ENCODE measurements around the gene NDUFB8. TPM values are rescaled to one million over a fixed set of nuclear protein-coding genes. Genes with fewer than 3 reads are reported as not detected.

Gene NDUFB8
- total RNA-seq, 2 experiments from 2014 or later, result 315 to 324 TPM

- no peak overlapping the region for H3K27ac Mint-ChIP-seq
- peak; percentile 84 for DNase-seq
- H3K27me3 Mint-ChIP-seq, result peaks cover 40% of the 10 kb centered on the region
- no peak overlapping the region for H3K4me3 Mint-ChIP-seq
- H3K4me1 Mint-ChIP-seq, result peaks cover 20% of the 10 kb centered on the region
- POLR2A ChIA-PET, result no interaction called here
- H3K9me3 Mint-ChIP-seq, result no peaks in the 10 kb centered on the region
- H3K36me3 Mint-ChIP-seq (ENCODE audit: low read depth), result peaks cover 16% of the 10 kb centered on the region
- CTCF ChIA-PET, result interaction anchor here (0.8 to 2.9 kb wide), 10 partner anchors 10 to 349 kb away, joined by 3 to 16 read pairs (median 4); partner anchors contain the start of gene HIF1AN
These were observed 32.5 kb upstream of the NDUFB8 start for GRCh38 chr10:100562008-100562672.

DNA sequence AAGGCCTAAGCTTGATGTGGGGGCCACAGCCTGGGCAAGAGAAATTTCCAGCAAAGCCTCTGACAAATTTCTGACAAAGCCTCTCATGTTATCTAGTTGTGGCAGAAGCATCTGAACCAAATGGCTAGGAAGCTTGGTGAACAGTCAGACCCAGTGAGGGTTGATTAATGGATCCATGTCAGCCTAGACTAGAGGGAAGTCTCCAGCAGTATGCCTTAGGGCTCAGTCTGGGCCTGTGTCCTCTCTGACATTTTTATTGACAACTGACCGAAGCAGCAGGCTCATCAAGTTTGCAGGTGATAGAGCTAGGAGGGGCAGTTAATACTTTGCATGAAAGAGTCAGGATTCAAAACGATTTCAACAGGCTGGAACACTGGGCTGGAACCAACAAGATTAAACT lies 31.3 kb upstream of the NDUFB8 start:
- ChIA-PET POLR2A (no interaction called here), CTCF (interaction anchor here (0.7 to 2.9 kb wide), 8 partner anchors 9 to 453 kb away, joined by 3 to 16 read pairs (median 3); partner anchors contain the start of gene HIF1AN)
- H3K27ac Mint-ChIP-seq, result no peak overlapping the region
- peaks cover 28% of the 10 kb centered on the region for H3K27me3 Mint-ChIP-seq
- H3K36me3 Mint-ChIP-seq (ENCODE audit: low read depth), result peaks cover 21% of the 10 kb centered on the region
- DNase-seq, result no peak
- no peaks in the 10 kb centered on the region for H3K9me3 Mint-ChIP-seq
- no peak overlapping the region for H3K4me3 Mint-ChIP-seq
- H3K4me1 Mint-ChIP-seq, result peaks cover 24% of the 10 kb centered on the region

- ChIA-PET POLR2A (no interaction called here), CTCF (interaction anchor here (1.4 to 2.9 kb wide), 3 partner anchors 8 to 318 kb away, joined by 3 to 16 read pairs (median 4); no protein-coding TSS in a partner anchor)
- H3K27me3 Mint-ChIP-seq, result peaks cover 23% of the 10 kb centered on the region
- no peaks in the 10 kb centered on the region for H3K9me3 Mint-ChIP-seq
- H3K4me3 Mint-ChIP-seq, result no peak overlapping the region
- peaks cover 25% of the 10 kb centered on the region for H3K36me3 Mint-ChIP-seq (ENCODE audit: low read depth)
- no peak for DNase-seq
- peaks cover 24% of the 10 kb centered on the region for H3K4me1 Mint-ChIP-seq
- H3K27ac Mint-ChIP-seq, result no peak overlapping the region
These were observed 30.6 kb upstream of the NDUFB8 start for GRCh38 chr10:100560248-100560647.

GRCh38 chr10:100554902-100555301 lies 25.2 kb upstream of the NDUFB8 start:
- no peak overlapping the region for H3K4me3 Mint-ChIP-seq
- POLR2A ChIA-PET, result interaction anchor here (0.9 kb wide), 1 partner anchor 9 kb away, joined by 3 read pairs; no protein-coding TSS in a partner anchor
- H3K4me1 Mint-ChIP-seq, result peaks cover 4% of the 10 kb centered on the region
- no peak for DNase-seq
- H3K36me3 Mint-ChIP-seq (ENCODE audit: low read depth), result peaks cover 34% of the 10 kb centered on the region
- CTCF ChIA-PET, result interaction anchor here (0.7 to 0.8 kb wide), 2 partner anchors 15 to 19 kb away, joined by 3 to 4 read pairs; partner anchors contain the start of gene HIF1AN
- H3K9me3 Mint-ChIP-seq, result no peaks in the 10 kb centered on the region
- H3K27ac Mint-ChIP-seq, result no peak overlapping the region
- no peaks in the 10 kb centered on the region for H3K27me3 Mint-ChIP-seq

DNA sequence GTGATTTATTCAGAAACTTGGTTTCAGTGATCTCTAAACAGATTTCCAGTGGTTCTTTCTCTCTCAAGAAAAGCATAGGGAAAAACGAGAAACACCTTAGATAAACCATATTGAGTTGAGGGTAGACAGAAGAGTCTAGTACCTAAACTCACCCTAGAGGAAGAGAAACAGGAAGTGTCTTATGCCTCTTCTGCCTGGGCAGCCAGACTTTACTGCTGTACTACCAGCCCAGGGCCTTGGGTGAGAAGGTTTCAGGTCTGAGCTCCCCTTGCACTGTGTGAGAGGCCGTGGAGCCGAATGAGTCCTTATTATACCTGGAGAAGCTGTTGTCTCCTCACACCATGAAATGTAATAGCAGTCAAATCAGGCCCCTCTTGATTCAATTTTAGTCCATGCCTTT lies 24.3 kb upstream of the NDUFB8 start:
- DNase-seq, result no peak
- Mint-ChIP-seq H3K27ac (no peak overlapping the region), H3K36me3 (ENCODE audit: low read depth) (peaks cover 37% of the 10 kb centered on the region), H3K9me3 (no peaks in the 10 kb centered on the region), H3K4me1 (peaks cover 4% of the 10 kb centered on the region), H3K27me3 (no peaks in the 10 kb centered on the region), H3K4me3 (no peak overlapping the region)
- ChIA-PET CTCF (interaction anchor here (0.8 to 1.0 kb wide), 2 partner anchors 16 to 35 kb away, joined by 3 to 4 read pairs; no protein-coding TSS in a partner anchor), POLR2A (interaction anchor here (1.7 kb wide), 1 partner anchor 10 kb away, joined by 5 read pairs; no protein-coding TSS in a partner anchor)

- DNase-seq, result no peak
- Mint-ChIP-seq H3K27ac (no peak overlapping the region), H3K4me3 (no peak overlapping the region), H3K36me3 (ENCODE audit: low read depth) (peaks cover 36% of the 10 kb centered on the region), H3K27me3 (no peaks in the 10 kb centered on the region), H3K9me3 (no peaks in the 10 kb centered on the region), H3K4me1 (peaks cover 1% of the 10 kb centered on the region)
- ChIA-PET POLR2A (interaction anchor here (0.6 kb wide), 1 partner anchor 48 kb away, joined by 3 read pairs; no protein-coding TSS in a partner anchor), CTCF (interaction anchor here (1.0 kb wide), 1 partner anchor 9 kb away, joined by 4 read pairs; no protein-coding TSS in a partner anchor)
These were observed 22.1 kb upstream of the NDUFB8 start for GRCh38 chr10:100551738-100552137.

DNA sequence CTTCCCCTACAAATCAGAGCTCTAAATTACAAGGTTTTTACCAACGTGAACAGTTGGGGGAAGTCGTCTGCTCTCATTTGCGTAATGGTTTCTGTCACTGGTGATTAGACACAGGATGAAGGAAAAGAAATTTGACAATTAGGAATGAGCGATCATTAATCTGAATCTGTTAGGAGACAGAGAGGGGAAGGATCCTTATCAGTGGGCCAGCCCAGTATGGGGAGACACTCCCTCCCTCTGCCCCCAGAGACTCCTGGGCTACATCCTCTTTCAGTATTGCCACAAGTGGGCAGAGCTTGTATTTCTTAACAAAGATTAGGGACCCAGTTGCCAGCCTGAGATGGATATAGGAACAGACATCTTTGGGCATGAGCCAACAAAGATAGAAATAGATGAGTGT lies 21.5 kb upstream of the NDUFB8 start:
- DNase-seq, result no peak
- no peak overlapping the region for H3K27ac Mint-ChIP-seq
- ChIA-PET CTCF (interaction anchor here (1.1 kb wide), 1 partner anchor 15 kb away, joined by 3 read pairs; the partner anchor contains the start of gene HIF1AN), POLR2A (interaction anchor here (0.6 to 3.8 kb wide), 3 partner anchors 15 to 192 kb away, joined by 3 to 12 read pairs (median 3); partner anchors contain the start of gene HIF1AN)
- H3K4me1 Mint-ChIP-seq, result peaks cover 2% of the 10 kb centered on the region
- H3K9me3 Mint-ChIP-seq, result no peaks in the 10 kb centered on the region
- H3K4me3 Mint-ChIP-seq, result no peak overlapping the region
- H3K36me3 Mint-ChIP-seq (ENCODE audit: low read depth), result peaks cover 39% of the 10 kb centered on the region
- no peaks in the 10 kb centered on the region for H3K27me3 Mint-ChIP-seq

DNA sequence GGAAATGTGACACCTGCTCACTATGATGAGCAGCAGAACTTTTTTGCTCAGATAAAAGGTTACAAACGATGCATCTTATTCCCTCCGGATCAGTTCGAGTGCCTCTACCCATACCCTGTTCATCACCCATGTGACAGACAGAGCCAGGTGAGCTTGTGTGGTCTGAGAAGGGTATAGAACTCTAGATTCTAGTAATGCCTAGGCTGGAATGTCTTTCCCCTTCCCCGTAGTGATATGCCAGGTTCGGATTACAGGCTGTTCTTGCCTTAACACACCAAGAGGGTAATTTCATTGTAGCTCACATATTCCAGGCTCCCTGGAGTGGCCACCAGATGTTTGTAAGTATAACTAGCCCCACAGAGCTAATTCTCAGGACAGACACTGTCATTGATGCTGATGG lies 15.3 kb upstream of the NDUFB8 start:
- no peaks in the 10 kb centered on the region for H3K27me3 Mint-ChIP-seq
- ChIA-PET POLR2A (interaction anchor here (0.6 to 2.2 kb wide), 2 partner anchors 9 to 81 kb away, joined by 3 to 9 read pairs; partner anchors contain the start of gene HIF1AN), CTCF (interaction anchor here (0.6 to 2.0 kb wide), 4 partner anchors 9 to 69 kb away, joined by 3 to 9 read pairs (median 4); partner anchors contain the start of gene HIF1AN)
- no peak overlapping the region for H3K27ac Mint-ChIP-seq
- peaks cover 6% of the 10 kb centered on the region for H3K4me1 Mint-ChIP-seq
- no peaks in the 10 kb centered on the region for H3K9me3 Mint-ChIP-seq
- DNase-seq, result no peak
- H3K4me3 Mint-ChIP-seq, result no peak overlapping the region
- peaks cover 70% of the 10 kb centered on the region for H3K36me3 Mint-ChIP-seq (ENCODE audit: low read depth)

GRCh38 chr10:100537475-100537874 lies 7.8 kb upstream of the NDUFB8 start:
- H3K9me3 Mint-ChIP-seq, result no peaks in the 10 kb centered on the region
- DNase-seq, result no peak
- H3K4me3 Mint-ChIP-seq, result no peak overlapping the region
- H3K27me3 Mint-ChIP-seq, result no peaks in the 10 kb centered on the region
- peaks cover 42% of the 10 kb centered on the region for H3K36me3 Mint-ChIP-seq (ENCODE audit: low read depth)
- ChIA-PET POLR2A (no interaction called here), CTCF (interaction anchor here (2.6 kb wide), 1 partner anchor 19 kb away, joined by 13 read pairs; no protein-coding TSS in a partner anchor)
- peaks cover 8% of the 10 kb centered on the region for H3K4me1 Mint-ChIP-seq
- H3K27ac Mint-ChIP-seq, result no peak overlapping the region

DNA sequence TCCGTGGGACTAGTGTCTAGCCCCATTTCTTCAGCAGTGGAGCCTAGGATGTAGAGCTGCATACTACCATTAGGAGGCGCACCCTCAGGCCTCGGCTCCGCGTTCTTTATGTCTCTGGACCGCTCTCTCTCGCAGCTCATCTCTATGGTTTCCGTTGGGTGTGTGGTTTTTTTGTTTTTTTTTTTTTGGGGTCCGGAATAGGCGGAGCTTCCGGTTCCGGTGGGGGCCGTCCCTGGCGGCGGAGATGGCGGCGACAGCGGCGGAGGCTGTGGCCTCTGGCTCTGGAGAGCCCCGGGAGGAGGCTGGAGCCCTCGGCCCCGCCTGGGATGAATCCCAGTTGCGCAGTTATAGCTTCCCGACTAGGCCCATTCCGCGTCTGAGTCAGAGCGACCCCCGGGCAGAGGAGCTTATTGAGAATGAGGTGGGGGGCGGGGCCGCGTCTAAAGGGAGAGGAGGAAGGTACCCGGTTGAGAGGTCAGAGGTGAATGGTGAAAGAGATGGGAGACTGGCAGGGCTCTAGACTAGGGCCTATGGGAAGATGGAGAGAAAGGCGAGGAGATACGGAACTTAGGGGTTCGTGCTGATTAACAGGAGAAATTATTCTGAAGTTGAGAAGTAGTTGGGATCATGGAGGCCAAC lies 6.2 kb upstream of the NDUFB8 start, which contains the start of gene HIF1AN:
HIF1AN (plus strand) TSS at position 229 of the 639 bp plus-strand sequence; CDS start at position 245, 16 bp downstream.
- Mint-ChIP-seq H3K9me3 (no peaks in the 10 kb centered on the region), H3K27me3 (no peaks in the 10 kb centered on the region), H3K27ac (peak within 1 kb of the TSS; percentile 22), H3K36me3 (ENCODE audit: low read depth) (peaks cover 30% of the 10 kb centered on the region), H3K4me3 (no peak within 1 kb of the TSS), H3K4me1 (peaks cover 16% of the 10 kb centered on the region)
- DNase-seq, result peak; percentile 92
- ChIA-PET CTCF (interaction anchor here (0.6 to 2.6 kb wide), 23 partner anchors 9 to 679 kb away, joined by 3 to 33 read pairs (median 6); partner anchors contain the start of genes BLOC1S2, SCD, SEC31B and SLF2), POLR2A (interaction anchor here (0.8 to 2.3 kb wide), 20 partner anchors 9 to 804 kb away, joined by 3 to 43 read pairs (median 4); partner anchors contain the start of genes COX15, CUTC, ERLIN1 and KAZALD1)

- ChIA-PET CTCF (interaction anchor here (0.6 to 2.6 kb wide), 20 partner anchors 9 to 463 kb away, joined by 3 to 33 read pairs (median 6); partner anchors contain the start of genes BLOC1S2, SCD and SEC31B), POLR2A (interaction anchor here (0.7 to 2.3 kb wide), 20 partner anchors 8 to 803 kb away, joined by 3 to 43 read pairs (median 4); partner anchors contain the start of genes COX15, CUTC, ERLIN1 and KAZALD1)
These were observed 5.7 kb upstream of the NDUFB8 start for GRCh38 chr10:100535338-100535714.

GRCh38 chr10:100534726-100535125 lies 5.1 kb upstream of the NDUFB8 start:
- Mint-ChIP-seq H3K4me1 (peaks cover 20% of the 10 kb centered on the region), H3K27ac (peak overlapping the region; percentile 5), H3K27me3 (no peaks in the 10 kb centered on the region), H3K4me3 (no peak overlapping the region), H3K36me3 (ENCODE audit: low read depth) (peaks cover 23% of the 10 kb centered on the region), H3K9me3 (no peaks in the 10 kb centered on the region)
- no peak for DNase-seq
- POLR2A ChIA-PET, result interaction anchor here (0.7 to 2.3 kb wide), 2 partner anchors 10 to 25 kb away, joined by 3 to 43 read pairs; no protein-coding TSS in a partner anchor
- CTCF ChIA-PET, result interaction anchor here (0.6 to 2.6 kb wide), 7 partner anchors 10 to 276 kb away, joined by 3 to 13 read pairs (median 4); no protein-coding TSS in a partner anchor

More at GRCh38 chr10:100535338-100535714, 5.7 kb upstream of the NDUFB8 start:
- Mint-ChIP-seq H3K27me3 (no peaks in the 10 kb centered on the region), H3K4me3 (no peak overlapping the region), H3K36me3 (ENCODE audit: low read depth) (peaks cover 25% of the 10 kb centered on the region), H3K27ac (peak overlapping the region; percentile 5), H3K4me1 (peaks cover 15% of the 10 kb centered on the region), H3K9me3 (no peaks in the 10 kb centered on the region)
- DNase-seq, result no peak
